ENCODE measurements around the gene DSCAML1. TPM values are rescaled to one million over a fixed set of nuclear protein-coding genes. Genes with fewer than 3 reads are reported as not detected.
A peak's percentile ranks its signal among the peaks of the same experiment; 100 is the strongest.
"Not testable (repeated sequence)": the region's sequence is repeated elsewhere in the genome, so short reads cannot be mapped to it uniquely, and the experiment has no call there.

DSCAML1 gene
- total RNA-seq, 1 experiment from 2014 or later, result 0.03 TPM

- H3K27ac ChIP-seq, result no peak overlapping the region
Observed at GRCh38 chr11:117819096-117820040, 22.4 kb upstream of the DSCAML1 start.

DNA sequence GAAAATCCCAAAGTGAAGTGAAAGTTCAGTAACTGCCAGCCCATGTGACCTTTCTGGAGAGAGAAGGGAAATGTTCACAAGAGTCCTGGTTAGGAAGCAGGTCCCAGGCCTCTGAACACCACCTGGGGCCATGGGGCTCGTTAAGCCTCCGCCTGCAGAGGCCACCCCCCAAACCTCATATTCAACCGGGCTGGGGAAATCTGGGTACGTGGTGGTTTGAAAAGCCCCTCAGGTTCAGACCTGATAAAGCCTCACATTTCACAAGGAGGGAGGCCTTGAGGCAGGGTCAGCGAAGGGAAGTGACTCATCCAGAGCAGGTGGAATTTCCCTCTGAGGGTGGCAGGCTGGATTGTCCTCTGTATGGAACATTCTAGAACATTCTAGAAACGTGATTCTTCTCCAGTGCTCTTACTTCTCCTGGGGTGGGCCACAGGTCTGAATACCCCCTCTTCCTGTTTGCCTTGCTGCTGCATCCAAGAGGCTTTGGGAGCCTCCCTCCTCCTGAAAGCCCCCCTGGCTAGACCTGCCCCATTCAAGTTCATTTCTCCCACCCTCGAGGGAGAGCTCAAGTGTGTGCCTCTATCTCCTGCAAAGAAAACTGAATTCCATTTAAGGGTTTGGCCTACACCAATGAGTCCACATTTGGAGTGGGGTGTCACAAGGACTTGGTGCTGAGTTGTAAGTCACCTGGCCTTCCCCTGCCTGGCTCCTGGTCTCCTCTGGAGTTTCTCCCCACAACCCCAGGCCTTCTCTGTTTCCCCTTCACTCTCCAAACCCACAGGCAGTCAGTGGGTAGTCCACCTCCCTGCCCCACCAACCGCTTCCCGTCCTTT is 21.2 kb upstream of the DSCAML1 start:
- H3K27ac ChIP-seq, result no peak overlapping the region
- H3K27me3 ChIP-seq (replicated peaks), result no peaks in the 10 kb centered on the region
- no peaks in the 10 kb centered on the region for H3K9me3 ChIP-seq (replicated peaks)
- H3K4me3 ChIP-seq, result no peak overlapping the region
- no peaks in the 10 kb centered on the region for H3K36me3 ChIP-seq
- DNase-seq (ENCODE audit: low read depth in 1 of 2, low spot score in 2 of 2), result no peak
- peaks cover 11% of the 10 kb centered on the region for H3K4me1 ChIP-seq (replicated peaks)

More at GRCh38 chr11:117819096-117820040, 22.4 kb upstream of the DSCAML1 start:
- H3K27me3 ChIP-seq (replicated peaks), result no peaks in the 10 kb centered on the region
- no peak for DNase-seq (ENCODE audit: low read depth in 1 of 2, low spot score in 2 of 2)
- H3K9me3 ChIP-seq (replicated peaks), result no peaks in the 10 kb centered on the region
- no peaks in the 10 kb centered on the region for H3K36me3 ChIP-seq
- H3K4me1 ChIP-seq (replicated peaks), result peaks cover 11% of the 10 kb centered on the region
- H3K4me3 ChIP-seq, result no peak overlapping the region

DNA sequence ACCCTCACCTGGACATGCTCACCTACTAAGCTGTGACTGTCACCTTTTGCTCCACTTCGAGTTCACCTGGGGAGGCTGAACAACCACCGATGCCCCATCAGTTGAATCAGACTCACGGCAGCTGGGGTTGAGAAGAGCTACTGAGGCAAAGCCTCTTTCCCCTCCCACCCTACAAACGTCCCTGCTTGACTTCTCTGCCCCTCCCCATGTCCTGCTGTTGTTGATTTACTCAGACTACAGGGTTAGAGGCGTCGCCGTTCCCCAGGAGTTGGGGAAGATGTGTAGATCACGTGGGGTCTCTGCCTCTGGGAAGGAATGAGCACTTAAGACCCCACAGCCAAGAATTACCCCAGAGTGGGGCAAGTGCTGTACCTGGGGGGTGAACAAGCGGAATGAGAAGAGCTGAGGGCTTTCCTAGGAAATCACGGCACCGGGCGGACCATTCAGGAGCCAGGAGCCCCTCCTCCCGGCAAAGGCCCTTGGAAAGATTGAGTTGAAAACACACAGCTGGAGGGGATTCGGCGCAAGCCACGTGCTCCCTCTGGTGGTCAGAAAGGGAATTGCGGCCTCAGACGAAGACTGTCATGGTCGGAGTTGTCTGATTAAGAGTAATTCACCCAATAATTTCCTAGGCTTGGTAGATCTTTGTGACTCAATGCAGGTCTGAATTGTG is 20.5 kb upstream of the DSCAML1 start:
- H3K9me3 ChIP-seq (replicated peaks), result no peaks in the 10 kb centered on the region
- H3K4me3 ChIP-seq, result no peak overlapping the region
- peak; percentile 48 to 58 for DNase-seq (ENCODE audit: low read depth in 1 of 2, low spot score in 2 of 2)

DNA sequence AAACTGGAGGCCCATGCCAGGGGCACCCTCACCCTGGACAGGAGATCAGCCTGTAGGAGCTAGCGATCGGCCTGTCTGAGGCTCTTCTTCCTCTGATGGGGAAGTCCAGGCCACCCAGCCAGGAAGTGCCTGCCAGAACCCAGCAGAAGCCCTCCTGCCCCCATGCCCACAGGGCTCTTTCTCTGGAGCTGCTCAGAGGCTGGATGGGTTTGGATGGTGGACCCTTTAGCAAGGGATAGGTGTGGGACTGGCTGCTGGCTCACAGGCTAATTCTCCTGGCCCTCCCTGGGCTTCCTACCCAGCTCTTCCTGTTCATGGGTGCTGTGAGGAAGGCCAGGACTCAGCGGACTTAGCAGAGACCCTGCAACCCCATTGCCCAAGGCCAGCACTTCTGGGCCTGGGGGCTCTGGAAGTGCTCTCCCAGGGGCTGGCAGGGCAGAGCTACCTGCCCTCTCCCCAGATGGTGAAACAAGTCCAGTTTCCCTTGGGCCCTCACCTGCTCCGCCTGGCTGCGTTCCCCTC is 19.9 kb upstream of the DSCAML1 start:
- Histone ChIP-seq H3K9me3 (replicated peaks) (no peaks in the 10 kb centered on the region), H3K27me3 (replicated peaks) (no peaks in the 10 kb centered on the region), H3K36me3 (no peaks in the 10 kb centered on the region), H3K4me1 (replicated peaks) (peaks cover 11% of the 10 kb centered on the region), H3K27ac (no peak overlapping the region), H3K4me3 (no peak overlapping the region)
- no peak for DNase-seq (ENCODE audit: low read depth in 1 of 2, low spot score in 2 of 2)

More for the DNA sequence above, 20.5 kb upstream of the DSCAML1 start:
- H3K27me3 ChIP-seq (replicated peaks), result no peaks in the 10 kb centered on the region
- no peak overlapping the region for H3K27ac ChIP-seq
- no peaks in the 10 kb centered on the region for H3K36me3 ChIP-seq
- peaks cover 11% of the 10 kb centered on the region for H3K4me1 ChIP-seq (replicated peaks)

DNA sequence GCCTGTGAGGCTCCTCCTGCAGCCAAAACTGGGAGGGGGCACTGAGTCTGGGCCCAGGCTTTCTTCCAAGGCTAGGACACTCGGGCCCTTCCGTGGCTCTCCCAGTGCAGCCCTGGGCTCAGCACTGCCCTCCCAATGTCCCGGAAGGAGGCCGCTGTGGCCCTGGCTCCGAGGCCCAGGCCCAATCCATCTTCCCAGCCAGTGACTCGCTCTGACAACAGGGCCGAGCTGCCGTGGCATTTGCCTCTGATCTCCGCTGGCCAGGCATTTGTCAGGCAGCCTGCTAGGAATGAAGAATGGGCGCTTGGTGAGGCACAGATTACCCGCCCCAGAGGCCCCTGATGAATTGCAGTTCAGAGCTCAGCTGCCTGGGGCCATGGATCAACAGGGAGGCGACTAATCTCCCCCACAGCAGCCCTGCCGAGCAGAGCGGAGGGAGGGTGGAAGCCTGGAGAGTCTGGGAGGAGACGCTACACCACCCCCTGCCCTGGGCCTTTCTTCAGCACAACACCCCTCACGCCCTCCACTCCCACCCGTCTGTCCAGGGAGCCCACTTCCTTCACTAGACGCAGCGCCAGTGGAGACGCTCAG is 19.2 kb upstream of the DSCAML1 start:
- H3K9me3 ChIP-seq (replicated peaks), result no peaks in the 10 kb centered on the region
- H3K27me3 ChIP-seq (replicated peaks), result no peaks in the 10 kb centered on the region
- peaks cover 11% of the 10 kb centered on the region for H3K4me1 ChIP-seq (replicated peaks)
- no peak overlapping the region for H3K4me3 ChIP-seq
- H3K36me3 ChIP-seq, result no peaks in the 10 kb centered on the region
- peak; percentile 10 to 45 for DNase-seq (ENCODE audit: low read depth in 1 of 2, low spot score in 2 of 2)
- no peak overlapping the region for H3K27ac ChIP-seq

GRCh38 chr11:117815262-117815803 is 18.3 kb upstream of the DSCAML1 start:
- no peak overlapping the region for H3K27ac ChIP-seq
- H3K9me3 ChIP-seq (replicated peaks), result no peaks in the 10 kb centered on the region
- H3K4me3 ChIP-seq, result no peak overlapping the region
- no peak for DNase-seq (ENCODE audit: low read depth in 1 of 2, low spot score in 2 of 2)
- H3K27me3 ChIP-seq (replicated peaks), result no peaks in the 10 kb centered on the region
- H3K36me3 ChIP-seq, result no peaks in the 10 kb centered on the region
- peaks cover 11% of the 10 kb centered on the region for H3K4me1 ChIP-seq (replicated peaks)

DNA sequence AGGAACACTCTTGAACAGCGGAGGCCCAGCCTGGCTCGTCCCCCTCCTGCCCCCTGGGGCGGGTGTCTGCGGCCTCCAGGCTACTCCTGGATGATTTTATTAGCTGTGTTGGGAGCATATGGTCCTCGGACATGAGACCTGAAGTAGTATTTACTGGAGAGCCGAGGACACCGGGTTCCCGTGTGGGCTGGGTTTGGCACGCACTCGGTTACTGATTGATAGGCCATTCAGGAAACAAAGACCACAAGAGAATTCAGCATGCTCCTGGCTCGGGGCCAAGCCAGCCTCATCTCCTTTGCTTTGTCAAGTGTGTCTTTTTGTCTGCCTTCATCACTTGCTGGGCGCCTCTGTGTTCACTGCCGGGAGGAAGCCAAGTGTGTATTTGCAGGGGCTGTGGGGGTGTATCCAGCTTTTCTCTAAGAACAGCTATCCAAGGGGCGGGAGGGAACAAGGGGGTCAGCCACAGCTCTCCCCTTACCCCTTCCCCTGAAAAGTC is 17.8 kb upstream of the DSCAML1 start:
- Histone ChIP-seq H3K27me3 (replicated peaks) (no peaks in the 10 kb centered on the region), H3K4me1 (replicated peaks) (peaks cover 11% of the 10 kb centered on the region), H3K36me3 (no peaks in the 10 kb centered on the region), H3K27ac (no peak overlapping the region), H3K9me3 (replicated peaks) (no peaks in the 10 kb centered on the region), H3K4me3 (no peak overlapping the region)
- DNase-seq (ENCODE audit: low read depth in 1 of 2, low spot score in 2 of 2), result no peak

DNA sequence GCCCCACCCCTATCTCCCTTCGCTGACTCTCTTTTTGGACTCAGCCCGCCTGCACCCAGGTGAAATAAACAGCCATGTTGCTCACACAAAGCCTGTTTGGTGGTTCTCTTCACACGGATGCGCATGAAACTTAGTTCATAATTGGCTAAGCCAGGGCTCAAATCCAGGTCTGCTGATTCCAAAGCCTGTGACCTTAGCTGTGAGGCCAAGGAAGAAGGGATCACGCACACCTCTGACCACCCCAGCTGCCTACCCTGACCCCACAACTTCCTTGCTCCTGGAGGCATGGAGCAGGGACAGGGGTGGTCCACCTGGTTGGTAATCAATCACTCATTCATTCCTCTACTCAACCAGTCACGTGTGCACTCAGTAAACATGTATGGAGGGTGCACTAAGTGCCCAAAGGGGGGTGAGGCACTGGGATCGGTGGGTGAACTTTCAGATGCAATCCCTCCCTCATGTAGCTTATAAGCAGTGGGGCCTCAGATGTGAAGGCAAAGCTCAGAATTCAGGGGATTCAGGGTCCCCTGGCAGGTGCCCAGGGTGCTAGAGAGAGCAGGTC is 17.3 kb upstream of the DSCAML1 start:
- no peak overlapping the region for H3K27ac ChIP-seq
- no peaks in the 10 kb centered on the region for H3K27me3 ChIP-seq (replicated peaks)
- no peaks in the 10 kb centered on the region for H3K36me3 ChIP-seq
- no peak overlapping the region for H3K4me3 ChIP-seq
- no peaks in the 10 kb centered on the region for H3K9me3 ChIP-seq (replicated peaks)
- peaks cover 11% of the 10 kb centered on the region for H3K4me1 ChIP-seq (replicated peaks)
- no peak for DNase-seq (ENCODE audit: low read depth in 1 of 2, low spot score in 2 of 2)

DNA sequence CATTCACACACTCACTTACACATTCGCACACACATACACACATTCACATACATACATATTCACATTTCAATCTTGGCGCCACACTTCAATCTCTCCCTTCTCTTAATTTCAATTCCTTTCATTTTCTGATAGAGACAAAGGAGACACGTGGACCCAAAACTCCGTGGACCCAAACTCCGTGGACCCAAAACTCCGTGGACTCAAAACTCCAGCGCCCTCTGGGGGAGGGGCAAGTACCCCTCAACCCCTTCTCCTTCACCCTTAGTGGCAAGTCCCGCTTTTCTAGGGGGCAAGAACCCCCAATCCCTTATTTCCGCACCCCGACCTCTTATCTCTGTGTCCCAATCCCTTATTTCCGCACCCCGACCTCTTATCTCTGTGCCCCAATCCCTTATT is 13.0 kb upstream of the DSCAML1 start:
- not testable (repeated sequence) for H3K4me1 ChIP-seq (replicated peaks); H3K36me3 ChIP-seq; H3K27ac ChIP-seq; H3K27me3 ChIP-seq (replicated peaks); H3K4me3 ChIP-seq; H3K9me3 ChIP-seq (replicated peaks); DNase-seq (ENCODE audit: low read depth in 1 of 2, low spot score in 2 of 2)

- Histone ChIP-seq H3K27ac (no peak overlapping the region), H3K4me1 (replicated peaks) (no peaks in the 10 kb centered on the region), H3K9me3 (replicated peaks) (no peaks in the 10 kb centered on the region), H3K4me3 (no peak overlapping the region), H3K27me3 (replicated peaks) (no peaks in the 10 kb centered on the region), H3K36me3 (no peaks in the 10 kb centered on the region)
- peak; percentile 28 to 69 for DNase-seq (ENCODE audit: low read depth in 1 of 2, low spot score in 2 of 2)
Observed at GRCh38 chr11:117809236-117810055, 12.4 kb upstream of the DSCAML1 start.

- no peaks in the 10 kb centered on the region for H3K27me3 ChIP-seq (replicated peaks)
- no peaks in the 10 kb centered on the region for H3K9me3 ChIP-seq (replicated peaks)
- no peaks in the 10 kb centered on the region for H3K36me3 ChIP-seq
- H3K4me3 ChIP-seq, result no peak overlapping the region
- no peaks in the 10 kb centered on the region for H3K4me1 ChIP-seq (replicated peaks)
- DNase-seq (ENCODE audit: low read depth in 1 of 2, low spot score in 2 of 2), result no peak
- no peak overlapping the region for H3K27ac ChIP-seq
Observed at GRCh38 chr11:117808784-117809183, 11.8 kb upstream of the DSCAML1 start.
